ENCODE data around the gene XIRP1. TPM values are rescaled to one million over a fixed set of nuclear protein-coding genes. Genes with fewer than 3 reads are reported as not detected.

The XIRP1 gene
- total and polyA plus RNA-seq, 2 of the 13 experiments (the other 11 are each of a cell fraction or from before 2014, with no cell fraction given), result not detected

DNA sequence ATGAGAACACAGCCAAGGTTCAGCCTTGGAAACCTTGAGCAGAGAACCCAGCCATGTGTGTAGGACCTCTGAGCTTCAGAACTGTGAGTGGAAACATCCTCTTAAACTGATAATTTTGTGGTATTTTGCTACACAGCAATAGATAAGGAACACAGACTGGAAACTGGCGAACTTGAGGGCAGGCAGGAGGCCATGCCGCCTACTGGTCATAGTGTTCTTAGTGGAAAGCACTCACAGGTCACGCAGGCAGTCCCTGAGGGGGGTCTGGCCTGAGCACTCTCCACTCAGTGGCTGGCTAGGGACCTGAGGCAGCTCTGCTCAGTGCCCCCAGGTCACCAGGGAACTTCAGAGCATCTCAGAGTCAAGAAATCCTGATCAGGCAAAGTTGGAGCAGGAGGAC, 9.7 kb upstream of the XIRP1 start:
- H3K27ac ChIP-seq (ENCODE audit: extremely low read length, insufficient read depth, low read length), result no peak overlapping the region
- peaks cover 1 to 36% of the 10 kb centered on the region in 2 experiments; a peak in 4 of 5 replicates for H3K27me3 ChIP-seq (ENCODE audit: control insufficient read depth in 1 of 2, insufficient read depth in 2 of 2, low read length in 2 of 2)
- H3K9me3 ChIP-seq (ENCODE audit: low read length), result no peaks in the 10 kb centered on the region
- POLR2A ChIA-PET, result no interaction called here
- no peaks in the 10 kb centered on the region for H3K79me2 ChIP-seq (ENCODE audit: insufficient read depth, low read length)
- no peaks in the 10 kb centered on the region for H3K4me1 ChIP-seq (ENCODE audit: insufficient read depth, low read length)
- H3K36me3 ChIP-seq (replicated peaks in 1 of 2; ENCODE audit: control insufficient read depth in 1 of 2, insufficient read depth in 2 of 2, low read length in 2 of 2), result no peaks in the 10 kb centered on the region
- H4K20me1 ChIP-seq (ENCODE audit: insufficient read depth, low read length), result no peaks in the 10 kb centered on the region
- no peak for DNase-seq (ENCODE audit: low spot score)
- in situ Hi-C loops (cut with HindIII; ENCODE audit: extremely low pct_ligation_motif_present, low pct_unique_long_range_greater_than_20kb) (no loop called here), intact Hi-C loops (cut with micrococcal nuclease; ENCODE audit: unreplicated experiment) (no loop called here)
- ATAC-seq, result peak; percentile 77
- H3K9ac ChIP-seq (ENCODE audit: insufficient read depth, low read depth, low read length), result no peak overlapping the region
- CTCF ChIA-PET (ENCODE audit: low intra/inter-chr PET ratio, low total read pairs), result no interaction called here
- TF ChIP-seq HOXA7 (CRISPR knock-in tag; IDR thresholded peaks at IDR 0.05) (no peak), ZNF629 (CRISPR knock-in tag; conservative IDR thresholded peaks at IDR 0.05) (no peak), PRMT3 (CRISPR knock-in tag; IDR thresholded peaks at IDR 0.05; ENCODE audit: borderline replicate concordance, low read depth) (no peak), STAG1 (CRISPR knock-in tag; IDR thresholded peaks at IDR 0.05) (0 out of 2 replicates have a peak, but pooled peaks have one; percentile 16)
- TF ChIP-seq, protein P1, sequence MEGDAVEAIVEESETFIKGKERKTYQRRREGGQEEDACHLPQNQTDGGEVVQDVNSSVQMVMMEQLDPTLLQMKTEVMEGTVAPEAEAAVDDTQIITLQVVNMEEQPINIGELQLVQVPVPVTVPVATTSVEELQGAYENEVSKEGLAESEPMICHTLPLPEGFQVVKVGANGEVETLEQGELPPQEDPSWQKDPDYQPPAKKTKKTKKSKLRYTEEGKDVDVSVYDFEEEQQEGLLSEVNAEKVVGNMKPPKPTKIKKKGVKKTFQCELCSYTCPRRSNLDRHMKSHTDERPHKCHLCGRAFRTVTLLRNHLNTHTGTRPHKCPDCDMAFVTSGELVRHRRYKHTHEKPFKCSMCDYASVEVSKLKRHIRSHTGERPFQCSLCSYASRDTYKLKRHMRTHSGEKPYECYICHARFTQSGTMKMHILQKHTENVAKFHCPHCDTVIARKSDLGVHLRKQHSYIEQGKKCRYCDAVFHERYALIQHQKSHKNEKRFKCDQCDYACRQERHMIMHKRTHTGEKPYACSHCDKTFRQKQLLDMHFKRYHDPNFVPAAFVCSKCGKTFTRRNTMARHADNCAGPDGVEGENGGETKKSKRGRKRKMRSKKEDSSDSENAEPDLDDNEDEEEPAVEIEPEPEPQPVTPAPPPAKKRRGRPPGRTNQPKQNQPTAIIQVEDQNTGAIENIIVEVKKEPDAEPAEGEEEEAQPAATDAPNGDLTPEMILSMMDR (CRISPR knock-in tag; IDR thresholded peaks at IDR 0.05), result peak; percentile 14; the same call in 1 of the 2 replicates
- BruUV-seq (replicated peaks), result no TSS peak
- 0% methylated on average over 3 of the region's 3 CpGs for WGBS (ENCODE audit: low lambda C conversion rate)
- no peak overlapping the region for H3K4me3 ChIP-seq (replicated peaks in 1 of 3; ENCODE audit: insufficient read depth in 1 of 3, low read depth in 2 of 3, low read length in 3 of 3)
- no peak overlapping the region for H3K4me2 ChIP-seq (ENCODE audit: low read depth, low read length)
- no peak for FAIRE-seq
- H2AFZ ChIP-seq (ENCODE audit: low read length), result no peak overlapping the region

DNA sequence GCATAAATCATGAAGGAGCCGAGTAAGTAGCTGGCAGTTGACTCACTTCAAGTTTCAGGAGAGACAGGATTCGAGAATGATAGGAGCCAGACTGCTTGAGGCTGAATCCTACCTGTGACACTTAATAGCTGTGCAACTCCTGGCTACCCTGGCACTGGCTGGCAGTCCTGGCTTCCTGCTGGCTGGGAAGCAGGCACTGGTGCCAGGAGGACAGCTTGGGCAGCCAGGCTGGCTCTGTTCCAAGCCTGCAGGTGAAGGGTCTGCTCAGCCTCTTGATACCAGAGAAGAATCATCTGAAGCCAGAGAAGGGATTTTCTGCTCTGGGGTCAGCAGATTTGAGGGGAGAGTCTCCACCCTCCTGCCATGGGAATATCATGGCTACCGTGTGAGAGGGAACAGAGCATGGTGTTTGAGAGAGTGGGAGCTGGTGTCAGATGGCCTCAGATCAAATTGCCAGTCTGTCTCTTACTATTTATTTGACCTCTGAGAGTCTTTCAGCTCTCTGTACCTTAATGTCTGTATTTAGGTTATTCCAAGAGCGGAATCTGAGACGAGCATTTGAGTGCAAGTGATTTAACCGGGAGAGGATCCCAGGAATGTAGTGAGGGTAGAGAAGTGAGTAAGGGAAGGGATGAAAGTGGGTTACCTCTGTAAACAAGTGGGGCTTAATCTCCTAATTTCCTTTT, 4.4 kb upstream of the XIRP1 start:
- no peaks in the 10 kb centered on the region for H3K4me1 ChIP-seq (ENCODE audit: insufficient read depth, low read length)
- H3K27me3 ChIP-seq (ENCODE audit: control insufficient read depth in 1 of 2, insufficient read depth in 2 of 2, low read length in 2 of 2), result peaks cover 0 to 8% of the 10 kb centered on the region in 2 experiments; a peak in 2 of 5 replicates
- ChIA-PET CTCF (ENCODE audit: low intra/inter-chr PET ratio, low total read pairs) (no interaction called here), POLR2A (no interaction called here)
- no peaks in the 10 kb centered on the region for H3K36me3 ChIP-seq (replicated peaks in 1 of 2; ENCODE audit: control insufficient read depth in 1 of 2, insufficient read depth in 2 of 2, low read length in 2 of 2)
- 12% methylated on average over 5 of the region's 6 CpGs for WGBS (ENCODE audit: low lambda C conversion rate)
- no peak overlapping the region for H3K4me3 ChIP-seq (replicated peaks in 1 of 3; ENCODE audit: insufficient read depth in 1 of 3, low read depth in 2 of 3, low read length in 3 of 3)
- H3K27ac ChIP-seq (ENCODE audit: extremely low read length, insufficient read depth, low read length), result no peak overlapping the region
- H3K9ac ChIP-seq (ENCODE audit: insufficient read depth, low read depth, low read length), result no peak overlapping the region
- intact Hi-C loops (cut with micrococcal nuclease; ENCODE audit: unreplicated experiment) (no loop called here), in situ Hi-C loops (cut with HindIII; ENCODE audit: extremely low pct_ligation_motif_present, low pct_unique_long_range_greater_than_20kb) (no loop called here)
- no peaks in the 10 kb centered on the region for H3K79me2 ChIP-seq (ENCODE audit: insufficient read depth, low read length)
- no peak overlapping the region for H2AFZ ChIP-seq (ENCODE audit: low read length)
- ATAC-seq (no peak), DNase-seq (ENCODE audit: low spot score) (no peak), FAIRE-seq (no peak)
- H3K9me3 ChIP-seq (ENCODE audit: low read length), result no peaks in the 10 kb centered on the region
- H3K4me2 ChIP-seq (ENCODE audit: low read depth, low read length), result no peak overlapping the region
- no peaks in the 10 kb centered on the region for H4K20me1 ChIP-seq (ENCODE audit: insufficient read depth, low read length)
- no TSS peak for BruUV-seq (replicated peaks)
- no peak for TF ChIP-seq SKI (IDR thresholded peaks at IDR 0.05; ENCODE audit: partially characterized antibody)
- TF ChIP-seq ZNF672 (CRISPR knock-in tag; IDR thresholded peaks at IDR 0.05), result no peak
- TF ChIP-seq SSRP1 (CRISPR knock-in tag; IDR thresholded peaks at IDR 0.05), result no peak
- TF ChIP-seq EED (CRISPR knock-in tag; IDR thresholded peaks at IDR 0.05), result no peak
- TF ChIP-seq NFE2L2 (IDR thresholded peaks at IDR 0.05; ENCODE audit: low read length), result no peak
- no peak for TF ChIP-seq ZNF354B (CRISPR knock-in tag; IDR thresholded peaks at IDR 0.05)
- no peak for TF ChIP-seq ZNF652 (CRISPR knock-in tag; IDR thresholded peaks at IDR 0.05; ENCODE audit: borderline replicate concordance, low read depth)
- TF ChIP-seq TOE1 (CRISPR knock-in tag; IDR thresholded peaks at IDR 0.05), result no peak
- no peak for TF ChIP-seq PCBP2 (optimal IDR thresholded peaks at IDR 0.05; ENCODE audit: low read depth, low read length, poor library complexity, severe bottlenecking)
- TF ChIP-seq, protein P2, sequence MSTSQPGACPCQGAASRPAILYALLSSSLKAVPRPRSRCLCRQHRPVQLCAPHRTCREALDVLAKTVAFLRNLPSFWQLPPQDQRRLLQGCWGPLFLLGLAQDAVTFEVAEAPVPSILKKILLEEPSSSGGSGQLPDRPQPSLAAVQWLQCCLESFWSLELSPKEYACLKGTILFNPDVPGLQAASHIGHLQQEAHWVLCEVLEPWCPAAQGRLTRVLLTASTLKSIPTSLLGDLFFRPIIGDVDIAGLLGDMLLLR (CRISPR knock-in tag; IDR thresholded peaks at IDR 0.05), result no peak
- TF ChIP-seq, protein P3, sequence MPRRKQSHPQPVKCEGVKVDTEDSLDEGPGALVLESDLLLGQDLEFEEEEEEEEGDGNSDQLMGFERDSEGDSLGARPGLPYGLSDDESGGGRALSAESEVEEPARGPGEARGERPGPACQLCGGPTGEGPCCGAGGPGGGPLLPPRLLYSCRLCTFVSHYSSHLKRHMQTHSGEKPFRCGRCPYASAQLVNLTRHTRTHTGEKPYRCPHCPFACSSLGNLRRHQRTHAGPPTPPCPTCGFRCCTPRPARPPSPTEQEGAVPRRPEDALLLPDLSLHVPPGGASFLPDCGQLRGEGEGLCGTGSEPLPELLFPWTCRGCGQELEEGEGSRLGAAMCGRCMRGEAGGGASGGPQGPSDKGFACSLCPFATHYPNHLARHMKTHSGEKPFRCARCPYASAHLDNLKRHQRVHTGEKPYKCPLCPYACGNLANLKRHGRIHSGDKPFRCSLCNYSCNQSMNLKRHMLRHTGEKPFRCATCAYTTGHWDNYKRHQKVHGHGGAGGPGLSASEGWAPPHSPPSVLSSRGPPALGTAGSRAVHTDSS (CRISPR knock-in tag; conservative IDR thresholded peaks at IDR 0.05), result no peak
